SJSA1 (cell line): ENCODE data around the gene ZNF829. TPM values are rescaled to one million over a fixed set of nuclear protein-coding genes. Genes with fewer than 3 reads are reported as not detected.

Experiments
- DNase-seq, 2 experiments: peaks; one replicate each; pipeline ENCODE4 v3.0.0-alpha.2; 2015 to 2020; ENCODE audit warnings: low spot score in 2 of 2, low read depth in 1 of 2
- H3K27ac ChIP-seq: fragments of 250-450 bp; sonication (Bioruptor Pico); 2 replicates; pipeline ENCODE4 v1.5.1; 2020; ENCODE audit warnings: mild to moderate bottlenecking, moderate library complexity
- H3K27me3 ChIP-seq: fragments of 250-450 bp; sonication (Bioruptor Pico); replicated peaks from 2 replicates; pipeline ENCODE4 v1.5.1; 2020; ENCODE audit warnings: mild to moderate bottlenecking, moderate library complexity
- H3K36me3 ChIP-seq: fragments of 250-450 bp; sonication (Bioruptor Pico); 2 replicates; pipeline ENCODE4 v1.5.1; 2020; ENCODE audit warnings: mild to moderate bottlenecking
- H3K4me1 ChIP-seq: fragments of 250-450 bp; sonication (Bioruptor Pico); replicated peaks from 2 replicates; pipeline ENCODE4 v1.6.1; 2021; ENCODE audit warnings: mild to moderate bottlenecking
- H3K4me3 ChIP-seq: fragments of 250-450 bp; sonication (Bioruptor Pico); 2 replicates; pipeline ENCODE4 v1.5.1; 2020; ENCODE audit warnings: mild to moderate bottlenecking
- H3K9me3 ChIP-seq: fragments of 250-450 bp; sonication (Bioruptor Pico); replicated peaks from 2 replicates; pipeline ENCODE4 v1.5.1; 2020; ENCODE audit warnings: mild to moderate bottlenecking
- total RNA-seq: library from RNA; depleted of rRNA; stranded (reverse); fragments of >200 nt; shearing (Covaris generic); gene quantifications from 2 replicates; pipeline ENCODE4 v1.2.3, GENCODE V29; 2014; rRNA removed

Gene ZNF829
- total RNA-seq, 1 experiment from 2014 or later, result 0.37 TPM

GRCh38 chr19:36851898-36852297 lies 64.2 kb downstream of the ZNF829 start:
- Histone ChIP-seq H3K36me3 (no peaks in the 10 kb centered on the region), H3K4me3 (no peak overlapping the region)
- no peak for DNase-seq

GRCh38 chr19:36850559-36851442 lies 65.3 kb downstream of the ZNF829 start, which contains the start of gene ZNF345:
ZNF345 (plus strand) TSS chr19:36850876; CDS start chr19:36876831, 25,955 bp downstream.
- H3K27me3 ChIP-seq, result no peaks in the 10 kb centered on the region

More at GRCh38 chr19:36851898-36852297, 64.2 kb downstream of the ZNF829 start:
- H3K27me3 ChIP-seq, result no peaks in the 10 kb centered on the region
- H3K9me3 ChIP-seq, result peaks cover 21% of the 10 kb centered on the region
- no peaks in the 10 kb centered on the region for H3K4me1 ChIP-seq
- no peak overlapping the region for H3K27ac ChIP-seq

GRCh38 chr19:36849701-36850558 lies 66.2 kb downstream of the ZNF829 start:
- Histone ChIP-seq H3K36me3 (no peaks in the 10 kb centered on the region), H3K27ac (no peak overlapping the region), H3K4me1 (no peaks in the 10 kb centered on the region), H3K27me3 (no peaks in the 10 kb centered on the region), H3K9me3 (peaks cover 18% of the 10 kb centered on the region), H3K4me3 (peak overlapping the region; percentile 28)
- DNase-seq, result no peak

More at GRCh38 chr19:36850559-36851442, 65.3 kb downstream of the ZNF829 start, which contains the start of gene ZNF345:
- no peak within 1 kb of the TSS for H3K27ac ChIP-seq
- peak within 1 kb of the TSS; percentile 28 for H3K4me3 ChIP-seq
- no peaks in the 10 kb centered on the region for H3K4me1 ChIP-seq
- DNase-seq, result peak in 1 of 2 experiments; percentile 1
- no peaks in the 10 kb centered on the region for H3K36me3 ChIP-seq
- H3K9me3 ChIP-seq, result peaks cover 20% of the 10 kb centered on the region

- Histone ChIP-seq H3K9me3 (peaks cover 18% of the 10 kb centered on the region), H3K4me1 (no peaks in the 10 kb centered on the region), H3K27ac (no peak overlapping the region), H3K4me3 (no peak overlapping the region), H3K27me3 (no peaks in the 10 kb centered on the region), H3K36me3 (no peaks in the 10 kb centered on the region)
- no peak for DNase-seq
Observed at GRCh38 chr19:36847968-36848367, 68.1 kb downstream of the ZNF829 start.

- Histone ChIP-seq H3K9me3 (peaks cover 15% of the 10 kb centered on the region), H3K36me3 (no peaks in the 10 kb centered on the region), H3K27me3 (no peaks in the 10 kb centered on the region), H3K4me1 (no peaks in the 10 kb centered on the region), H3K27ac (no peak overlapping the region), H3K4me3 (no peak overlapping the region; the same call in 1 of the 2 replicates)
- DNase-seq, result no peak
Observed at GRCh38 chr19:36838784-36839324, 77.2 kb downstream of the ZNF829 start.

Other genes starting within 250 kb of the ZNF829 start
- gene ZNF461, start 249.5 kb downstream of the ZNF829 start, total RNA-seq, result 3.1 and 11.2 TPM in 2 replicates
- 1.5 and 3.4 TPM in 2 replicates for gene ZNF567, start 228.7 kb downstream of the ZNF829 start, total RNA-seq
- 2.6 TPM in 2 replicates for gene ZNF850, start 143.5 kb downstream of the ZNF829 start, total RNA-seq
- gene ZNF790, start 77.9 kb downstream of the ZNF829 start, total RNA-seq, result 0.18 TPM in 1 of 2 replicates, not detected in the other
- 0.06 and 1.8 TPM in 2 replicates for gene ZNF345, start 65.4 kb downstream of the ZNF829 start, total RNA-seq
- gene ZNF568, start within 50 bp of the ZNF829 start, total RNA-seq, result 0.47 TPM in 1 of 2 replicates, not detected in the other
- gene ZNF420, start 162.1 kb upstream of the ZNF829 start, total RNA-seq, result 0.18 TPM in 1 of 2 replicates, not detected in the other